Neural crest cell (in vitro differentiated cells): ENCODE results near the gene ARHGAP22. TPM values are rescaled to one million over a fixed set of nuclear protein-coding genes. Genes with fewer than 3 reads are reported as not detected.

Experiments used
- DNase-seq: peaks from one replicate; pipeline ENCODE4 v3.0.0; 2021; ENCODE audit warnings: low read depth, mixed read lengths, low spot score
- H3K27ac Mint-ChIP-seq: one replicate; pipeline ENCODE4 v1.8.0; 2021; ENCODE audit warnings: mild to moderate bottlenecking, mixed read lengths; ENCODE audit not compliant: unreplicated experiment
- H3K27me3 Mint-ChIP-seq: 2 replicates; pipeline ENCODE4 v1.8.0; 2021; ENCODE audit warnings: low read depth, mild to moderate bottlenecking, mixed read lengths
- H3K36me3 Mint-ChIP-seq: 2 replicates; pipeline ENCODE4 v1.8.0; 2021; ENCODE audit warnings: low read depth, mild to moderate bottlenecking, mixed read lengths
- H3K4me1 Mint-ChIP-seq: 2 replicates; pipeline ENCODE4 v1.8.0; 2021; ENCODE audit warnings: mixed read lengths
- H3K4me3 Mint-ChIP-seq: one replicate; pipeline ENCODE4 v1.8.0; 2021; ENCODE audit warnings: mild to moderate bottlenecking, mixed read lengths
- H3K9me3 Mint-ChIP-seq: 2 replicates; pipeline ENCODE4 v1.8.0; 2021; ENCODE audit warnings: mixed read lengths
- CTCF ChIP-seq: fragments of 200-600 bp; sonication (generic); conservative IDR thresholded peaks from 2 replicates; pipeline ENCODE4 v1.5.0; 2021; ENCODE audit warnings: antibody characterized with exemption, mild to moderate bottlenecking
- total RNA-seq: library from RNA; stranded (reverse); gene quantifications from 2 replicates; pipeline ENCODE4 v1.2.1, GENCODE V29; 2021

ARHGAP22 gene
- total RNA-seq, 1 donor from 2014 or later: 5.2 TPM

- DNase-seq: no peak
- H3K9me3 Mint-ChIP-seq: peaks cover 2% of the 10 kb centered on the region
- H3K4me1 Mint-ChIP-seq: peaks cover 3% of the 10 kb centered on the region
- peaks cover 51% of the 10 kb centered on the region for H3K27me3 Mint-ChIP-seq
- H3K36me3 Mint-ChIP-seq: no peaks in the 10 kb centered on the region
- no peak overlapping the region for H3K27ac Mint-ChIP-seq
- no peak for TF ChIP-seq CTCF
- H3K4me3 Mint-ChIP-seq: no peak overlapping the region
These were observed 4.1 kb upstream of the ARHGAP22 start for GRCh38 chr10:48608976-48609375.

DNA sequence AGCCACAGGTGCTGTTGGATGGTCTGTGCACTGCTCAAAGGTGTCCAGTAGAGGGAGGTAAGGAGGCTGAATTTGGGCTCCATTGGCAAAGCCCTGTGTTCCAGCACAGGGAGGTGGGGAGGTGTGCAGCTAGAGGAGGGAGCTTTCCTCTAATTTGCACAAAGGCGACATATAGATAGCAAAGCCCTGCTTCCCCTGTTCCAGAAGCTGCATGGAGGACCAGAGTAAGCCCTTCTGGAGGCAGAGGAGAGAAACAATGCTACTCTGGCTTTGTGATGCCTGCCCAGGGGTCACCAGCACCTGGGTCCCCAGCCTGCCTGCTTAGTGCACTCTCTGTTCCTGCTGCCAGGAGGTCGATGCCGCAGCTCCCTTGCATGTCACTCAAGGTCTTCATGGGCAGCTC lies 3.4 kb upstream of the ARHGAP22 start:
- TF ChIP-seq CTCF: peak; percentile 59
- peaks cover 56% of the 10 kb centered on the region for H3K27me3 Mint-ChIP-seq

GRCh38 chr10:48607356-48608278 lies 2.7 kb upstream of the ARHGAP22 start:
- Mint-ChIP-seq H3K27ac (no peak overlapping the region), H3K36me3 (no peaks in the 10 kb centered on the region), H3K4me3 (no peak overlapping the region), H3K4me1 (peaks cover 3% of the 10 kb centered on the region), H3K9me3 (no peaks in the 10 kb centered on the region), H3K27me3 (peaks cover 54% of the 10 kb centered on the region)
- TF ChIP-seq CTCF: no peak
- no peak for DNase-seq

More for the DNA sequence above, 3.4 kb upstream of the ARHGAP22 start:
- no peak for DNase-seq
- Mint-ChIP-seq H3K36me3 (no peaks in the 10 kb centered on the region), H3K9me3 (no peaks in the 10 kb centered on the region), H3K4me1 (peaks cover 3% of the 10 kb centered on the region), H3K27ac (no peak overlapping the region), H3K4me3 (no peak overlapping the region)

GRCh38 chr10:48606530-48607355 lies 1.9 kb upstream of the ARHGAP22 start:
- Mint-ChIP-seq H3K36me3 (no peaks in the 10 kb centered on the region), H3K27ac (no peak overlapping the region), H3K4me1 (peaks cover 3% of the 10 kb centered on the region), H3K4me3 (peak overlapping the region; percentile 32), H3K9me3 (no peaks in the 10 kb centered on the region), H3K27me3 (peaks cover 48% of the 10 kb centered on the region)
- TF ChIP-seq CTCF: no peak
- no peak for DNase-seq

GRCh38 chr10:48605786-48606529 lies 1.1 kb upstream of the ARHGAP22 start:
- no peaks in the 10 kb centered on the region for H3K36me3 Mint-ChIP-seq
- peak overlapping the region; percentile 31 for H3K4me3 Mint-ChIP-seq
- no peak for TF ChIP-seq CTCF
- H3K4me1 Mint-ChIP-seq: peaks cover 3% of the 10 kb centered on the region
- no peaks in the 10 kb centered on the region for H3K9me3 Mint-ChIP-seq
- DNase-seq: no peak
- peaks cover 47% of the 10 kb centered on the region for H3K27me3 Mint-ChIP-seq
- H3K27ac Mint-ChIP-seq: no peak overlapping the region
